HepG2 (cell line): ENCODE measurements around the gene GPS2. TPM values are rescaled to one million over a fixed set of nuclear protein-coding genes. Genes with fewer than 3 reads are reported as not detected.

Source experiments
- ATAC-seq: fragments of 200-7000 bp; cut with Tn5 transposase; 3 replicates; pipeline ENCODE4 v1.9.1; 2020; ENCODE audit warnings: mild to moderate bottlenecking, moderate library complexity
- BruUV-seq: library from RNA; stranded (reverse); fragments of 400-500 nt; replicated peaks from 2 replicates; lab custom pipeline; 2021; lab: Mats Ljungman, UMichigan
- CTCF ChIA-PET: fragments of 300-600 bp; formaldehyde crosslinking; extraction: SDS; loops from one replicate; lab custom pipeline; 2021; ENCODE audit warnings: low total read pairs, inconsistent platforms, low intra/inter-chr PET ratio; lab: Yijun Ruan, JAX
- POLR2A ChIA-PET: fragments of 350-600 bp; sonication (Branson Sonifier 250); formaldehyde crosslinking; loops from one replicate; lab custom pipeline; 2020; ENCODE audit warnings: antibody characterized with exemption, inconsistent platforms; lab: Yijun Ruan, JAX
- DNase-seq: peaks from one replicate; pipeline ENCODE4 v3.0.0-alpha.2; 2015; ENCODE audit warnings: low spot score
- FAIRE-seq: peaks from 3 replicates; lab custom pipeline; 2011; peaks lifted over from hg19 to GRCh38; lab: Jason Lieb, UNC
- H2AFZ ChIP-seq: one replicate; pipeline ENCODE4 v1.6.1; 2011; ENCODE audit warnings: low read length, inconsistent platforms
- H3K27ac ChIP-seq: fragments of 300-600 bp; 3 replicates; pipeline ENCODE4 v1.8.0; 2011; ENCODE audit warnings: mixed run types, mild to moderate bottlenecking, mixed read lengths, low read length, inconsistent platforms; ENCODE audit not compliant: insufficient read depth; ENCODE audit errors: extremely low read length
- H3K27me3 ChIP-seq, 2 experiments: fragments of 200-600 bp in 1 of 2; 2 replicates in 1 of 2; 3 replicates in 1 of 2; pipeline versions ENCODE4 v1.6.0 to v1.8.0; 2011; ENCODE audit warnings: low read length in 2 of 2, mild to moderate bottlenecking in 2 of 2, moderate library complexity in 2 of 2, inconsistent platforms in 1 of 2; ENCODE audit not compliant: insufficient read depth in 2 of 2, control insufficient read depth in 1 of 2
- H3K36me3 ChIP-seq, 2 experiments: fragments of 200-600 bp in 1 of 2; replicated peaks in 1 of 2; 2 replicates in 1 of 2; 3 replicates in 1 of 2; pipeline versions ENCODE4 v1.5.1 to v1.8.0; 2011; ENCODE audit warnings: low read length in 2 of 2, inconsistent platforms in 1 of 2; ENCODE audit not compliant: insufficient read depth in 2 of 2, control insufficient read depth in 1 of 2
- H3K4me1 ChIP-seq: 2 replicates; pipeline ENCODE4 v1.5.1; 2012; ENCODE audit warnings: low read length, inconsistent platforms; ENCODE audit not compliant: insufficient read depth
- H3K4me2 ChIP-seq: 2 replicates; pipeline ENCODE4 v1.6.0; 2011; ENCODE audit warnings: low read depth, low read length, inconsistent platforms
- H3K4me3 ChIP-seq, 3 experiments: fragments of 200-600 bp in 1 of 3; sonication (generic), shearing (Covaris generic) in 1 of 3; replicated peaks in 1 of 3; 2 replicates each; pipeline ENCODE4 v1.5.1; 2011 to 2016; ENCODE audit warnings: low read length in 3 of 3, inconsistent platforms in 2 of 3, low read depth in 2 of 3, mild to moderate bottlenecking in 2 of 3, control low read depth in 1 of 3, mixed read lengths in 1 of 3; ENCODE audit not compliant: insufficient read depth in 1 of 3
- H3K79me2 ChIP-seq: one replicate; pipeline ENCODE4 v1.6.1; 2011; ENCODE audit warnings: low read length, inconsistent platforms; ENCODE audit not compliant: insufficient read depth
- H3K9ac ChIP-seq: 2 replicates; pipeline ENCODE4 v1.6.0; 2011; ENCODE audit warnings: mild to moderate bottlenecking, low read depth, low read length, inconsistent platforms; ENCODE audit not compliant: insufficient read depth
- H3K9me3 ChIP-seq: 2 replicates; pipeline ENCODE4 v1.5.1; 2012; ENCODE audit warnings: mild to moderate bottlenecking, low read length
- H4K20me1 ChIP-seq: 2 replicates; pipeline ENCODE4 v1.6.0; 2011; ENCODE audit warnings: inconsistent platforms, mild to moderate bottlenecking, low read length, moderate library complexity; ENCODE audit not compliant: insufficient read depth
- ATF7 ChIP-seq, 2 experiments: fragments of 450-650 bp in 1 of 2; sonication (generic) in 1 of 2; formaldehyde crosslinking in 1 of 2; IDR thresholded peaks; 2 replicates each; pipeline versions ENCODE4 v1.4.0 to v1.6.1; 2016 to 2020; ENCODE audit warnings: antibody characterized with exemption in 1 of 2, mild to moderate bottlenecking in 1 of 2, missing genetic modification reagents in 1 of 2
- FOXP4 ChIP-seq: sonication (generic); formaldehyde crosslinking; IDR thresholded peaks from 2 replicates; pipeline ENCODE4 v1.4.0; 2020; ENCODE audit warnings: missing genetic modification reagents
- GATA4 ChIP-seq: sonication (generic); IDR thresholded peaks from 2 replicates; pipeline ENCODE4 v1.6.1; 2016; ENCODE audit warnings: antibody characterized with exemption, low read depth, borderline replicate concordance
- PITX1 ChIP-seq: sonication (generic); formaldehyde crosslinking; IDR thresholded peaks from 2 replicates; pipeline ENCODE4 v1.5.1; 2020; ENCODE audit warnings: mild to moderate bottlenecking, missing genetic modification reagents
- PTBP1 ChIP-seq: fragments of 200-400 bp; formaldehyde crosslinking; IDR thresholded peaks from 2 replicates; pipeline ENCODE4 v1.6.1; 2018; ENCODE audit warnings: low read length, low read depth; ENCODE audit not compliant: poor library complexity, severe bottlenecking
- REXO4 ChIP-seq: sonication (generic); formaldehyde crosslinking; IDR thresholded peaks from 2 replicates; pipeline ENCODE4 v1.8.0; 2022; ENCODE audit warnings: missing genetic modification reagents, mild to moderate bottlenecking, borderline replicate concordance
- ZFP36L2 ChIP-seq: sonication (generic); formaldehyde crosslinking; IDR thresholded peaks from 2 replicates; pipeline ENCODE4 v1.4.0; 2020; ENCODE audit warnings: missing genetic modification reagents
- ZFY ChIP-seq: sonication (generic); formaldehyde crosslinking; IDR thresholded peaks from 2 replicates; pipeline ENCODE4 v1.4.0; 2020; ENCODE audit warnings: missing genetic modification reagents
- ZNF800 ChIP-seq: sonication (generic); formaldehyde crosslinking; IDR thresholded peaks from 2 replicates; pipeline ENCODE4 v1.4.0; 2020; ENCODE audit warnings: missing genetic modification reagents
- WGBS: methylation state at CpG from one replicate; pipeline ENCODE4 v1.1.6; 2017; ENCODE audit warnings: low lambda C conversion rate; 5-methylcytosine and 5-hydroxymethylcytosine counted together
- in situ Hi-C: cut with HindIII; loops from 2 replicates; pipeline ENCODE4 v1.10.0; 2017; ENCODE audit warnings: low pct_unique_long_range_greater_than_20kb; ENCODE audit not compliant: extremely low pct_ligation_motif_present
- intact Hi-C: fragments of 100-400 bp; cut with micrococcal nuclease; formaldehyde crosslinking; loops from one replicate; pipeline ENCODE4 v1.10.0; 2022; ENCODE audit not compliant: unreplicated experiment
- polyA plus RNA-seq, 8 experiments: library from polyadenylated mRNA; depleted of rRNA in 3 of 8; stranded (reverse) in 7 of 8; unstranded in 1 of 8; fragments of >200 nt; fragmentation: Illumina TruSeq in 4 of 8; extraction: Trizol in 4 of 8; gene quantifications; 2 replicates each; pipeline versions ENCODE4 v1.2.1 to v1.2.3, GENCODE V29; 2011 to 2016; ENCODE audit warnings: low read depth in 4 of 8, missing spikeins in 1 of 8, mixed read lengths in 1 of 8; ENCODE audit not compliant: insufficient read depth in 1 of 8
- total RNA-seq, 5 experiments: library from RNA; depleted of rRNA; stranded (reverse); fragments of >200 nt; fragmentation: Illumina TruSeq; extraction: Trizol; gene quantifications; 2 replicates each; pipeline ENCODE4 v1.2.3, GENCODE V29; 2016; ENCODE audit warnings: low read depth in 1 of 5
- TF ChIP-seq, protein P1 (sequence below): sonication (generic); formaldehyde crosslinking; IDR thresholded peaks from 2 replicates; pipeline ENCODE4 v1.8.1; 2023; ENCODE audit warnings: mild to moderate bottlenecking, missing genetic modification reagents
- TF ChIP-seq, protein P2 (sequence below): sonication (generic); formaldehyde crosslinking; IDR thresholded peaks from 2 replicates; pipeline ENCODE4 v1.4.0; 2020; ENCODE audit warnings: mild to moderate bottlenecking, missing genetic modification reagents
- TF ChIP-seq, protein P3 (sequence below): sonication (generic); formaldehyde crosslinking; IDR thresholded peaks from 2 replicates; pipeline ENCODE4 v1.4.0; 2020; ENCODE audit warnings: missing genetic modification reagents, borderline replicate concordance
- TF ChIP-seq, protein P4 (sequence below): sonication (generic); formaldehyde crosslinking; IDR thresholded peaks from 2 replicates; pipeline ENCODE4 v1.4.0; 2020; ENCODE audit warnings: mild to moderate bottlenecking, missing genetic modification reagents

Gene GPS2
- total and polyA plus RNA-seq, 2 of the 13 experiments (the other 11 are each of a cell fraction or from before 2014, with no cell fraction given), result 58.0 to 59.4 TPM

- in situ Hi-C loops (no loop called here), intact Hi-C loops (no loop called here)
- Histone ChIP-seq H3K4me3 (peak overlapping the region in 1 of 3 experiments; percentile 8; a peak in 2 of 6 replicates), H3K9ac (0 out of 2 replicates have a peak overlapping the region, but pooled peaks have one; percentile 83), H4K20me1 (no peaks in the 10 kb centered on the region), H3K4me1 (peaks cover 24% of the 10 kb centered on the region), H3K79me2 (peaks cover 12% of the 10 kb centered on the region), H3K27me3 (peaks cover 0 to 4% of the 10 kb centered on the region in 2 experiments; a peak in 2 of 5 replicates), H2AFZ (no peak overlapping the region), H3K36me3 (peaks cover 13 to 35% of the 10 kb centered on the region in 2 experiments), H3K9me3 (no peaks in the 10 kb centered on the region), H3K27ac (no peak overlapping the region), H3K4me2 (0 out of 2 replicates have a peak overlapping the region, but pooled peaks have one; percentile 6)
- 99% methylated on average over 12 of the region's 17 CpGs for WGBS
- ChIA-PET POLR2A (no interaction called here), CTCF (no interaction called here)
- ATAC-seq, result no peak
- no TSS peak for BruUV-seq
- no peak for DNase-seq
- FAIRE-seq, result no peak
- TF ChIP-seq, protein P1, sequence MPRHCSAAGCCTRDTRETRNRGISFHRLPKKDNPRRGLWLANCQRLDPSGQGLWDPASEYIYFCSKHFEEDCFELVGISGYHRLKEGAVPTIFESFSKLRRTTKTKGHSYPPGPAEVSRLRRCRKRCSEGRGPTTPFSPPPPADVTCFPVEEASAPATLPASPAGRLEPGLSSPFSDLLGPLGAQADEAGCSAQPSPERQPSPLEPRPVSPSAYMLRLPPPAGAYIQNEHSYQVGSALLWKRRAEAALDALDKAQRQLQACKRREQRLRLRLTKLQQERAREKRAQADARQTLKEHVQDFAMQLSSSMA, result no peak
- TF ChIP-seq PTBP1 (no peak), ZFP36L2 (CRISPR knock-in tag) (no peak), GATA4 (no peak), REXO4 (CRISPR knock-in tag) (no peak), PITX1 (no peak), ZFY (CRISPR knock-in tag) (no peak), ATF7 (IDR thresholded peaks at IDR 0.05) (no peak), ATF7 (CRISPR knock-in tag; IDR thresholded peaks at IDR 0.05) (no peak), ZNF800 (no peak), FOXP4 (CRISPR knock-in tag) (no peak)
- TF ChIP-seq, protein P2, sequence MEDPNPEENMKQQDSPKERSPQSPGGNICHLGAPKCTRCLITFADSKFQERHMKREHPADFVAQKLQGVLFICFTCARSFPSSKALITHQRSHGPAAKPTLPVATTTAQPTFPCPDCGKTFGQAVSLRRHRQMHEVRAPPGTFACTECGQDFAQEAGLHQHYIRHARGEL (CRISPR knock-in tag), result no peak
- TF ChIP-seq, protein P3, sequence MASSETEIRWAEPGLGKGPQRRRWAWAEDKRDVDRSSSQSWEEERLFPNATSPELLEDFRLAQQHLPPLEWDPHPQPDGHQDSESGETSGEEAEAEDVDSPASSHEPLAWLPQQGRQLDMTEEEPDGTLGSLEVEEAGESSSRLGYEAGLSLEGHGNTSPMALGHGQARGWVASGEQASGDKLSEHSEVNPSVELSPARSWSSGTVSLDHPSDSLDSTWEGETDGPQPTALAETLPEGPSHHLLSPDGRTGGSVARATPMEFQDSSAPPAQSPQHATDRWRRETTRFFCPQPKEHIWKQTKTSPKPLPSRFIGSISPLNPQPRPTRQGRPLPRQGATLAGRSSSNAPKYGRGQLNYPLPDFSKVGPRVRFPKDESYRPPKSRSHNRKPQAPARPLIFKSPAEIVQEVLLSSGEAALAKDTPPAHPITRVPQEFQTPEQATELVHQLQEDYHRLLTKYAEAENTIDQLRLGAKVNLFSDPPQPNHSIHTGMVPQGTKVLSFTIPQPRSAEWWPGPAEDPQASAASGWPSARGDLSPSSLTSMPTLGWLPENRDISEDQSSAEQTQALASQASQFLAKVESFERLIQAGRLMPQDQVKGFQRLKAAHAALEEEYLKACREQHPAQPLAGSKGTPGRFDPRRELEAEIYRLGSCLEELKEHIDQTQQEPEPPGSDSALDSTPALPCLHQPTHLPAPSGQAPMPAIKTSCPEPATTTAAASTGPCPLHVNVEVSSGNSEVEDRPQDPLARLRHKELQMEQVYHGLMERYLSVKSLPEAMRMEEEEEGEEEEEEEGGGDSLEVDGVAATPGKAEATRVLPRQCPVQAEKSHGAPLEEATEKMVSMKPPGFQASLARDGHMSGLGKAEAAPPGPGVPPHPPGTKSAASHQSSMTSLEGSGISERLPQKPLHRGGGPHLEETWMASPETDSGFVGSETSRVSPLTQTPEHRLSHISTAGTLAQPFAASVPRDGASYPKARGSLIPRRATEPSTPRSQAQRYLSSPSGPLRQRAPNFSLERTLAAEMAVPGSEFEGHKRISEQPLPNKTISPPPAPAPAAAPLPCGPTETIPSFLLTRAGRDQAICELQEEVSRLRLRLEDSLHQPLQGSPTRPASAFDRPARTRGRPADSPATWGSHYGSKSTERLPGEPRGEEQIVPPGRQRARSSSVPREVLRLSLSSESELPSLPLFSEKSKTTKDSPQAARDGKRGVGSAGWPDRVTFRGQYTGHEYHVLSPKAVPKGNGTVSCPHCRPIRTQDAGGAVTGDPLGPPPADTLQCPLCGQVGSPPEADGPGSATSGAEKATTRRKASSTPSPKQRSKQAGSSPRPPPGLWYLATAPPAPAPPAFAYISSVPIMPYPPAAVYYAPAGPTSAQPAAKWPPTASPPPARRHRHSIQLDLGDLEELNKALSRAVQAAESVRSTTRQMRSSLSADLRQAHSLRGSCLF (CRISPR knock-in tag), result no peak
- TF ChIP-seq, protein P4, sequence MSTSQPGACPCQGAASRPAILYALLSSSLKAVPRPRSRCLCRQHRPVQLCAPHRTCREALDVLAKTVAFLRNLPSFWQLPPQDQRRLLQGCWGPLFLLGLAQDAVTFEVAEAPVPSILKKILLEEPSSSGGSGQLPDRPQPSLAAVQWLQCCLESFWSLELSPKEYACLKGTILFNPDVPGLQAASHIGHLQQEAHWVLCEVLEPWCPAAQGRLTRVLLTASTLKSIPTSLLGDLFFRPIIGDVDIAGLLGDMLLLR (CRISPR knock-in tag), result no peak
These were observed 12.3 kb upstream of the GPS2 start for GRCh38 chr17:7327501-7327900.
